Measurements from ENCODE around the gene C3orf38.

DNA sequence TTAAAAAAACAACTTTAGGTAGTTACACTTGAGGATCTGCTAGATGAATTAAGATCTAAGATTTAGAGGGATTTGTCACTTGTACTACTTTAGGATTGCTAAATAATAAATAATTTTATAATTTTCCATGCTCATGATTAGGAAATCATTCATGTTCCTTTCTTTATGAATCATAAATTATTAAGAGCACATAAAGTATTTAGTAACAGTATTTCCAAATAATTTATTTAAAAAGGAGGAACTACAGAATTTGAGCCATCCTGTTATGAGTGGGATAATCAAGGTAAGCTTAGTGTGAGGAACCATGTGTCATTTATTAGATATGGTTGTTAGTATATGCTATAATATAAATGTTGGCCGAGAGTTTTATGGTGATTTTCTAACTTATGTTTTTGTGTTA, 37.5 kb upstream of the C3orf38 start:
- no peak for TF ChIP-seq POLR2AphosphoS5 (IDR thresholded peaks at IDR 0.05; ENCODE audit: low read depth, low read length)
- TF ChIP-seq POLR2A (IDR thresholded peaks at IDR 0.05; ENCODE audit: low read depth, low read length): no peak
- no peak for TF ChIP-seq TAF1 (IDR thresholded peaks at IDR 0.05; ENCODE audit: low read depth, low read length)

Measured in GM12891 (cell line).